ENCODE measurements around the gene GALNT6.

Gene GALNT6

DNA sequence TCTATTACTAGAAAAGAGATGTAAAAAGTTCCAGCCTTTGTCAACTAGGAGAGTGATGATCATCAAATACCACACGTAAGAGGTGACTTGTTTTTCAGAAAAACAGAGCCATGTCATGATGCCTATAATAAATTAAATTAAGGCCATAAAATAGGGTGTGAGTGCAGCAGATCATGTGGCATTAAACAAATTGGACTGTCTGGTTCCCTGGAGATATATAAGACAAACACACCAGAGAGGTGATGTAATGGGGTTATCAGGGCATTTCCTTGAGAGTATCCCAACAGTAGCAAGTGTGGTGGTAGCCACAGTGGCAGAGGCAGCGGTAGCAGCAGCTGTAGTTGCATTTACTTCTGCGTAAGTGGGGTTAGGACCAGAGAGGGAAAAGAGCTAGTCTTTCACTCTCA, 14.6 kb upstream of the GALNT6 start:
- no peak for DNase-seq

DNA sequence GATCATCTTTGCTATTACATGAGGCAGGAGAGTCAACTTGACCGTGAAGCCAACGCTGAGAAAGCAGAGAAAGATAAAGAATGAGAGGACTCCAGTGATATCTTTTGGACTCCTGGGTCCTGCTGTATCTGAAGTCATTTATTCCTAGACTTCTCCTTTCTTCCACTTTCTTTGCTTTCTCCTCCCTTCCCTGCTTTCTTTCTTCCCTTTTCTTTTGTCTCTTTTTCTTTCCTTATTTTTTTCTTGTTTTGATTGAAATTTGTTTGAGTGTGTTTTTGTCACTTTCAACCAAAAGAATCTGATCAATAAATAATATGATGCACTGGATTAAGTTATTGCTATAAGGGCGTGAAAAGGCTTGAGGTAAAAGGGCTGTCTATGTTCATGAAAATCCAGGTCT, 13.4 kb upstream of the GALNT6 start:
- DNase-seq = no peak

DNA sequence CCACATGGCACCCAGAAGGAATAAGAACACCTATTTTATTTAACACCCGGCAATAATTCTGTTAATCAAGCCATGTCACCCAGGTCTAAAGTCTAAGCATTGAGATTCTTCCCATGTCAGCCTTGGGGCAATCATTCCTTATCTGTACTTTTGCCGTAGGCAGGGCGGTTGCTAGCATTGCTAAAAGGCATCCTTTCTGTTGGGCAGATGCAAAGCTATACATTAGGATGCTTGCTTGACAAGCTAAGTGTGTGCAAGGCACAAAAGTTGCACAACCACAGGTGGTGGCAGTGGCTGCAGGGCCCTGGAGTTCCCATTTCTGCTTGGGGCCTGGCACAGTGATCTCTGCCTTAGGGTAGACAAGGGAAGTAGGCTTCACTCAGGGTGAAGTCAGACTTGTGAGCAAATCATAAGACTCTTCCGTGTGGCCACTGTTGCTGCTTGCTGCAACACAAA, 12.5 kb upstream of the GALNT6 start:
- DNase-seq = no peak

DNA sequence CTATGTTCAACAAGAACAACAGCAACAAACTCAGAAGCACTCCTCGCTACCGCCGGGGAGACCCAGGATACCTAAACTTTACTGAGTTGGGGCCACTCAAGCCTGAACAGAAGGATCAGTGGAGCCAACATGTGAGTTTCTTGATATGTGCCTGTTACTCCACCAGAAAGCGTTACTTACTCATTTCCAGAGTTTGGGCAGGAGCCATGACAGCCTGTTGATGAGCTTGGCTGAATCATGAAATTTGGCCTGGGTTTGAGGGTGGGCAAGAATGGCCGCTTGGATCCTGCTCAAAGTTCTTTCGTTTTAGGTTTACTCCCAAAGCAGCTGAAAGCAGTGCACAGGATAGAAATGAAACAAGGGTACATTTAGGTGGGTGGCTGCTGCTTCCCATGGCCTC, 12.0 kb upstream of the GALNT6 start:
- peak in 1 of 2 experiments; percentile 36 for DNase-seq

DNA sequence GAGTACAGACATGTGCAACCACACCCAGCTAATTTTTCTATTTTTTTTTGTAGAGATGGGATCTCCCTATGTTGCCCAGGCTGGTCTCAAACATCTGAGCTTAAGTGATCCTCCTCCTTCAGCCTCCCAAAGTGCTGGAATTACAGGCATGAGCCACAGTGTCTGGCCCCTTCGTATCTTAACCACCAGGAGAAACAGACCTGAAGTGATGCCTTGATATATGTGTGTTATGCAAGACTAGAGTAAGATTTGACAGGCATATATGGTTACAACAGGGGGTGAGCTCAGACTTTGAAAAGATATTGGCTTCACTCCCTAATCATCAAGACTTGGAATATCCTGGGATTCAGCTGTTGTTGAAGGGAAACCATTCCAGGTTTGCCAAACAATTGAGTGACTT, 10.7 kb upstream of the GALNT6 start:
- no peak for DNase-seq

DNA sequence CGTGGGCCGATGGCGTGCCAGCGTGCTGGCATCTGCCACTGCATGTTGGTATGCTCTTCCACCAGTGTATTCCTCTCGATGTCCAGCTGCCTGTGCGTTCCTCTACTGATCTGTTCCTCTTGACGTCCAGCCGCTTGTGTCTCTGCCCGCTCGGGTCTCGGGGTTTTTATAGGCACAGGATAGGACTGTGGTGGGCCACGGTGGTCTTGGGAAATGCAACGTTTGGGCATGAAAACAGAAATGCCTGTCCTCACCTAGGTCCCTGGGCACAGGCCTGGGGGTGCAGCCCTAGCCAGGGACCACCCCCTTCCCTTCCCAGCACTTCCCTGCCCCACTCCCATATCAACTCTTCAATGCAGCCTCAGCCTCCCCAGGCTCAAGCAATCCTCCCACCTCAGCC, 10.3 kb upstream of the GALNT6 start:
- no peak for DNase-seq

DNA sequence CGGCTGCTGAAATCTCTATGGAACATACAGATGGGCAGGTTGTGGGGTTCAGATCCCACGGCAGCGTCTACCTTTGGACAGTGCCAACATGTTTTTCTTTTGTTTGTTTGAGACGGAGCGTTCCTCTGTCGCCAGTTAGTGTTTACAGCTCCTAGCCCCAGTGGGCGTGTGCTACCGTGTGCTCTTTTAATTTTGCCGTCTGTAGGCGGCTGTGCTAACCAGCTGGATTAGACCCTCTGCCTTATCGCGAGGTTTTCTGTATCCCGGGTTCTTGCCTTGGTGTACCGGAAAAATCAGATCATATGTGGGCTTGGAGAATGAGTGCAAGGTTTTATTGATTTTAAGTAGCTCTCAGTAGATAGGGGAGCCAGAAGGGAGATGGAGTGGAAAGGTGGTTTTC, 9.8 kb upstream of the GALNT6 start:
- no peak for DNase-seq

DNA sequence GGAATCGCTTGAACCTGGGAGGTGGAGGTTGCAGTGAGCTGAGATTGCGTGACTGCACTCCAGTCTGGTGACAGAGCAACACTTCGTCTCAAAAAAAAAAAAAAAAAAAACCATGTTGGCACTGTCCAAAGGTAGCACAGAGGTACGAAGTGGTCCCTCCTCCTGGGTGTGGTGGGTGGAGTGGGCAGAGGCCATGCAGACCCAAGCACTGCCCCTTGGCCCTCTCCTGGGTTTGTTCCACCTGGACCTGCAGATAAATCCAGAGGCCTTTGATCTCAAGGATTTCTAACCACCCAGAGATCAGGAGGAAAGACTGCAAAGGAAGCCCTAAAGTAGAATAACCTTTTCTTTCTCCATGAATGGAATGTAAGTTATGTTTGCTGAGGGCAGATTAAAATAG, 8.7 kb upstream of the GALNT6 start:
- DNase-seq = no peak

DNA sequence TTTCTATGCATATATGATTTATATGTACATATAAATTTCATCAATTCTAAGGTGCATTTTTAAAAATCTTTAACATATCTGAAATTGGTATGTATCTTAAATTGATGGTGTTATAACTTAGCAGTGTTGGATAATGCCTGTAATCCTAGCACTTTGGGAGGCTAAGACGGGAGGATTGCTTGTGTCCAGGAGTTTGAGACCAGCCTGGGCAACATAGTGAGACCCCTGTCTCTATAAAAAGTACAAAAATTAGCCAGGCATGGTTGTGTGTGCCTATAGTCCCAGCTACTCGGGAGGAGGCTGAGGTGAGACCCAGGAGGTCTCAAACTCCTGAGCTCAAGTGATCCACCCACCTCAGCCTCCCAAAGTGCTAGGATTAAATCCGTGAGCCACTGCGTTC, 6.5 kb upstream of the GALNT6 start:
- DNase-seq = no peak

DNA sequence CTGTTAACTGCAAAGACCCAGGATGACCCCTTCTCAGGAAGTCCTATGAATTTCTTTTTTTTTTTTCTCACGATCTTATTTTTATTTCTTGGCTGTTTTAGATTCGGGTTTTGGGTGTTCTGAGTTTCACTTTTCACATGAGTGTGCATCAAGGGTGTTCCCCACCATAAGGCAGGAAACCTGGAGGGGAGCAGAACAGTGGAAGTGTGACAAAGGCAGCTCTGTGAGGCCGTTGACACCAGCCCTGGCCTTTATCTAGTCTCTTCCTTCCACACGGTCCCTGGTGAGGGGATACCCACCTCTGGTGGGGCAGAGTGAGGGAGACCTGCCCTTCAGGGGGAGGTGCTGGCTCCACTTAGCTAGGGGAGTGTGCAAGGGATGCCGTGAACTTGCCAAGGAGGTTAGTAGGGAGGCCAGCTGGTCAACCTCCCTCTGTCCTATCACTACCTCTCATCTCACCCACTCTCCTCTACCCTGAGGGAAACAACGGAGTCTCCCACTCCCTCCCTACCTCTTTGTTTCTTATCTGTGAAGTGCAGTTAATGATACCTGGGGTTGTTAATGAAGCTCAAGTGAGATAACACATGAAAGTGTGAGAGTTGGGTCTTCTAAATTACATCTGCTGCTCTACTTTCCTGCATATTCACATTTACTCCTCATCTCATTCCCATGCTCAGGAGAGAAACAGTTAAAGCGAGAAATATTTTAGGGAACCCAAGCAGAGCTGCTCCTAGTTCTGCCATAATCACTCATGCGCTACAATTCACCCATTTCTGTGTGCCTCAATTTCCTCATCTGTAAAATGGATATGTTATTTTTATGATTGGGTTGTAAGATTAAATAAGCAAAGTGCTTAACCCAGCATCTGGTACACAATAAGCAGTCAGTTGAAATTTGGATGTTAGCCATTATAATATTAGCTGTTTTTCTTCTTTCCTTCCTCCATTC, 4.4 kb upstream of the GALNT6 start:
- DNase-seq = no peak

DNA sequence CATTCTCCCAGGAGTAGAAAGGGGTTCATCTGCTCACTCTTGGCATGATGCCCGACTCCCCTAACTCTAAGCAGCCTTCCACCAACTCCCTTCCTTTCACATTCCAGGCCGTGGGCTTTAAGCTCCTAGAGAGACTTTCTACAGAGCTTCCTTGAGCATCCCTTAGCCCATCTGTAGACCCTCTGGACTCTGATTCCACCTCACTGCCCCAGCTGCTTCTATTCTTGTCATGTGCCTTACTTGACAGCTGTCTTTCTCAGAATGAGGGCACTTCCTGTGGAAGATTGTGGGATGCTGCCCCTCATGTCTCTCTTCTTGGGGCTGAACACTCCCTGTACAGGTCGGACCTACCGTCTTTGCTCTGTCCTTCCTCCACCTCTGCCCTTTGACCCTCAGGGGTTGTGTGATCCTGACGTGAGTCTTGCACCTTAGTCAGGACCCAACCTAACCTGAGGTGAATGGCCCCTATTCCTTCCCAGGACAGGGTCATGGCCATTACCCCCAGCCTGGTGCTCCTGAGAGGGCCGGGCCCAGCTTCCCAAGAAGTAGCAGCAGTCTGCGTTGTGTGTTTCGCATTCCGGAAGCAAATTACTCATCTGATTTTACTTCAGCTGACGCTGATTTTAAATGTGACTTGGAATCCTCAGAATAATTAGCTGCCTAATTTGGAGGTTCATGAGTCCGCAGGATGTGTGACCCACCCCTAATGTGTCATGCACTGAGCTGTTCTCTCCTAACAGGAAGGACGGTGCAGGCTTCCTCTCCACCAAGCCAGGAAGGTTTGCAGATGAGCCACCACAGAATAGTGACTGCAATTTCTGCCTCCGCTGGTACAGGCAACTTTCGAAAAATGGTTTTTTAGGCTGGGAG, 2.7 kb upstream of the GALNT6 start:
- no peak for DNase-seq

DNA sequence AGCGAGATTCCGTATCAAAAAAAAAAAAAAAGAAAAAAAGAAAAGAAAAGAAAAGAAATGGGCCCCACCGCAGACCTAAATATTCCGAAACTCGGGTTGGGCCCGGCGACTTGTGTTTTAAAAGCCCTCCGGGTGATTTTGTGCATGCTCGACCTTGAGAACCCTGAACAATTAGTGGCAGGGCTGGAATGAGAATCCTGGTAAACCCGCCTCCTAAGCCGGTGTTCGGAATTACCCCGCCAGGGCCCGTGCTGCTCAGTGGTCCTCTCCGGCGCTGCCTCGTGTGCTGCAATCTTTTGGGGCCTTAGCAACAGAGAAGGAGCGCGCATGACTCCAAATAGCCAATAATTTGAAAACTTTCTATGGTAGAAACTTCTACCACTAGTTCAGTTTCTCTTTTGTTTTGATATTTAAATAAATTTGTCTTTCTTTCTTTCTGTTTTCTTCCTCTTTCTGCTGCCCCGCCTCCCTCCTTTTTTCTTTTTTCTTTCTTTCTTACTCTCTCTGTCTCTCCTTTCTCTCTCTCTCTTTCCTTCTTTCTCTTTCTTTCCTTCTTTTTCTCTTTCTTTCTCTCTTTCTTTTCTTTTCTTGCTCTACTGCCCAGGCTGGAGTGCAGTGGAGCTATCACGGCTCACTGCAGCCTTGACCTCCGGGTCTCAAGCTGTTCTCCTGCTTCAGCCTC, 1.5 kb upstream of the GALNT6 start:
- DNase-seq = no peak

DNA sequence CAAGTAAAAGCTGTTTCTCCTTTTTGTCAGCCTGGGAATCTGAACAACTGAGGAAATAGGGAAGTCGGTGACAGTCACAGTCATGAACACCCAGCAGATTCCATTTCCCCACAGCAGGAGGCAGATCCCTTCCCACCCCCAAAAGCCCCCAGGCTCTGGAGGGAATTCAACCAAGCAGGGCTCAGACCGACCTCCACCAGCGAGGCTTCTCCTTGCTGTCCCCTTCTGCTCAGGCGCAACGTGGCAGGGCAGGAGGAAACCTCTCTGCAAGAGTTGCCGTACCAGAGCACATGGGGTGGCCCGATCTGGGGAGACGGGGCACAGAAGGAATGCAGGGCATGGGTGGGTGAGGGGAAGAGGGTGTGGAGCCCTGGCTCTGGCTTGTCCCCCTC, 319 bp downstream of the GALNT6 start:
- no peak for DNase-seq

DNA sequence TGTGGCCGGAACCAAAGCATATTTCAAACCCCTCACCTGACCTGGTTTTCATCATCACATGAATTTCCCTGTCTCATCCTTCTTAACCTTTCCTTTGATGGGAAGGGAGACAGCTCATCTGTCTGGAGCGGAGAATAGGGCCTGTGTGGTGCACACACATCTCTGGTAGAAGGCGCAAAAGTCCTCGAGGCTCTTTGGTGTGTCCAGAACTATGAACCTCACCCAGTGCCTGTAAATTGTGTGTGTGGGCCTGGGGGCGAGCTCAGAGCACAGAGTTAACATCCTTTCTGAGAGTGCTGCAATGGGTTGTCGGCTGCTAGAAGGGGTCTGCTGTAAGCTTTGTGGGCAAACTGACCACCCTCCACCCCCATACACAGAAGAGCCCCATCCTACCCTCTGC, 749 bp downstream of the GALNT6 start:
- DNase-seq = no peak

DNA sequence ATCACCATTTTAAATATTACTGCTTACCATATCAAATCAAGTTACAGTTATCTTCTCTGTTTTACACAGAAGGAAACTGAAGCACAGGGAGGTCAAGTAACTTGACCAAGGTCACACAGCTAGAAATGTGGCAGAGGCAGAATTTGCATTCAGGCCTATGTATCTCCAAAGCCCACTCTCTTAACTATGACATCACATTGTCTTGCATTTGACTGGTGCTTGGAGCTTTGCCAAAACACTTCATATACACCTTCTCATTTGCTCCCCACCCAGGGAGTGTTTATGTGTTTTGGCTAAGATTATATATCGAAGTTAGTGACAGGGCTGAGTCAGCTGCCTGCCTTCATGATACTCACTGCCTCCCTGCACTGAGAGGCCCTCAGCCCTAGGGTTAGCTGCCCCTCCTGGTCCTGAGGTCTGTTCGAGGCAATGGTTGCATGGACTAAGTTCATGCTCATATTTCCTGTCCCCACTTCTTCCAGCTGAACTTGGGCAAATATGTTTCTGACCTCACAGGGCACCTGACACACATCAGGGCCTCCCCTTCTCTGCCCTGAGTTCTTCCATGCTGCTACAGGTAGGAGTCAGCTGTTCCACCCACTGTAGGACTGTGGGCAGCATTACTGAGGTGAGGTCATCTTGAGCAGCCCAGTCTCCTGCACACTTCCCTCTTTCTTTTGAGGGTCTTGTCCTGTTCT, 1.8 kb downstream of the GALNT6 start:
- no peak for DNase-seq

DNA sequence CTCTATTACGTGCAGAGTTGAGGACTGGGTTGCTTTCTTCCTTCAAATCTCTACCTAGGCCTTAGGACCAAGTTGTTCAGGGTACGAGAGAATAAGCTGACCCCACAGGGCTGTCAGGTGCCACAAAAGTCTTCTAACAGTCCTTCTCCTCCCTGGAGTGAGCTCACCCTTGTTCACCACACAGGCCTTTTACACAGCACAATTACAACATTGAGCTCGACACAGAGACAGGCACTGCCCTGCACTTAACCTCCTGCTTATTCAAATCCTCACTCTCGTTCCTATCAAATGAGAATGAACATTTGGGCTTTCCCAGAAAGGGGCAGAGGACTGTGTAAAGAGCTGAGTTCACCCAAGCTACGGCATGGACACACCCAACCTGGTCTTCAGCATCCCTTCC, 2.4 kb downstream of the GALNT6 start:
- no peak for DNase-seq

DNA sequence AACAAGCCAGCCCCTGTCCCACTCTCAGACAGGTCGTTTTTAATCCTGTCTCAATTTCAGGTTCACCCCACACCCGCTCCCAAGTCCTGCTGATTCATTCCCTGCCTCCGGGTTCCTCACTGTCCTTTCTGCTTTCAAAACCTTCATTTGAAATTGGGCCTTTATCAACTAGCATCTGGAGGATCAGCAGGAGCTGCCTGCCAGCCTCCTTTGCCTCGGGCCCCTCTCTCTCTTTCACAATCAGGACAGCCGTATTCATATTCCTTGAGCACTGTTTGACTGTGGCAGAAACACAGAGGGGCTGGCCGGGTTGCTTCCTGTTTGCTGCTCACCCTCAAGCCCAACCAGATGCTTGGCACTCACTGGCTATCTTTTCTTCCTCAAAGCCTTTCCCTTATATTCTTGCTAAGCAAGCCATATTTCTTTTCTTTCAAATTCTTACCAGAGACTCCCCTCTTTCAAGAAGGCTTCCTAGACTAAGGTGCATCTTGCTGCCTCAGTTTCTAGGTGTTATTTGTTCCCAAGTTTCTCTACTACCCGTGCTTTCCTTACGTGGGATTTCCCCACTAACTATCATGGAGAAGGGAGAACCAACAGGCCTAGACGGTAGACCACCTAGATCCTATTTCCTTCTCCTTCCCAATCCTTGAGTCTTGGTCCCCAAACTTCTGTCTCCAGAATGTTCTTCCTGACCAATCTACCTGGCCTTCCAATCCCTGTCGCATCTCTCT, 3.0 kb downstream of the GALNT6 start:
- DNase-seq = peak; percentile 15 to 69

DNA sequence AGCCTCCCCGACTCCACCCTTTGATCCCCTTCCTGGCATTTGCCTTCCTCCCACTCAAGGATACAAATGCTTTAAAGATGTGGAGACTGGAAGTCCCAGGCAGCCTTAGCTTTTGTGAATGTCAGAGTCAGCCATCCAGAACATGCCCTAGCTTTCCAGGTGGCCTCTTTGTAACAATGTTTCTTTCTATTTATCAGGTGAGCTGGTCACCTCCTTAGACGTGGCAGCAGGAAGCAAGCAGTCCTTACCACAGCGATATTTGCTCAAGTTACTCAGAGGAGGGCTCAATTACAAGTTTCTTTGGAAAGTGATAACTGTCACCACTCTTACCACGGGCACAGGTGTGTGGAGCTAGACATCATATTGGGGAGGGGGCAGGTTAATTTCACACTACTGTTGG, 4.9 kb downstream of the GALNT6 start:
- DNase-seq = no peak

DNA sequence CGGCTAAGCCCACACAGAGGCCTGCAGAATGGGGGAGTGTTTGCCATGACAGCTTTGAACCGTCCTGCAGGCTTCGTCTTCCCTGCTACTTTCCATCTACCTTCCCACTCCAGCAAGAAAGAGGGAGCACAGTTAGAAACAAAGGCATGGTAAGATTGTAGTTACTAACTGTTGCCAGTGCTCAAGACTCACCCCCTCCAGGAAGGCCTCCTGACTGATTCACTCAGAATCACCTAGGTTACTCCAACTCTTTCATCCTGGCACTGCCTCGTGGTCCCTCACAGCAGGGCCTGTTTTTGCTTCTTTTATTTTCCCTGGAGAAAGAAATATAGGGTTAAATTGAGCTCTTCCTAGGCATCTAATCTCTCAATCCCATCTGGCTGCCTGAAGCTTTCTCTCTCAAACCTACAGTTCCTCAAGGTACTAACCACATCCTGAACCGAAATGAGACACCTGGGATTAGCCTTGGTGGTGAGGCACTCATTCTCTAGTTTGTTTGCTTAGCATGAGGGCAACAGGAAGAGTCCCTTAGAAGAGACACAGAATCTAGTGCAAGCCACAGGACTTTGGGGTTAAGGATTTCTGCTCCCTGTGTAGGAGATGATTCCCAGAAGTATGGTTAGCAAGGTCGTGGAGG, 7.8 kb downstream of the GALNT6 start:
- DNase-seq = no peak

DNA sequence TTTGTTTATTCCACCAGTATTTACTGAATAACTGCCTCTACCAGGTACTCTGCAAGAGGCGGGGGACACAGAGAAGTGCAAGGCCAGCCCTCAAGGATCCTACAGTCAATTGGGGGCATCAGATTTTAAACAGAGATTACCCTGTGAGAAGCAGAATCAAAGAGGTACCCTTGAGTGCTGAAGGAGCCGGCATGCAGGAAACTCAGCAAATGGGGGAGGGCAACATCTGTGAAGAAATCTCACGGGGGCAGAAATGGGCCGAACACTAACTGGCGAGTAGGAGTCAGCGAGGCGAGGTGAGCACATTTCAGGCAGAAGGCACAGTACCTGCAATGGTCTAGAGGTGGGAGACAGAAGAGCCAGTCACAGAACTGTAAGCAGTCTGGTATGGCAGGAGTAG, 9.0 kb downstream of the GALNT6 start:
- DNase-seq = no peak

All from NCI-H446 (cell line).